Ovary (tissue), 9 donors: ENCODE measurements around the gene KCND3. TPM values are rescaled to one million over a fixed set of nuclear protein-coding genes. Genes with fewer than 3 reads are reported as not detected.

Experiments used
- DNase-seq, 5 donors: peaks; one replicate each; pipeline ENCODE4 v3.0.0-alpha.2; 2019 to 2020
- H3K27ac ChIP-seq, 2 donors: fragments of 200-600 bp; one replicate each; pipeline versions ENCODE4 v1.5.1 to v1.8.0; 2019 to 2022
- H3K27me3 ChIP-seq: fragments of 200-600 bp; one replicate; pipeline ENCODE4 v1.8.0; 2022
- H3K36me3 ChIP-seq: fragments of 200-600 bp; sonication (generic); one replicate; pipeline ENCODE4 v1.5.1; 2019
- H3K4me1 ChIP-seq: one replicate; pipeline ENCODE4 v1.8.1; 2013; ENCODE audit warnings: mild to moderate bottlenecking, moderate library complexity; ENCODE audit not compliant: insufficient read depth
- H3K4me3 ChIP-seq: fragments of 200-600 bp; sonication (generic); one replicate; pipeline ENCODE4 v1.5.1; 2017
- H3K9me3 ChIP-seq, 2 donors: fragments of 200-600 bp in 1 of 2; sonication (generic) in 1 of 2; one replicate each; pipeline versions ENCODE4 v1.5.1 to v1.8.1; 2013 to 2019; ENCODE audit warnings: mild to moderate bottlenecking in 1 of 2, moderate library complexity in 1 of 2
- CTCF ChIP-seq, 3 donors: fragments of 450-650 bp in 2 of 3; fragments of 200-600 bp in 1 of 3; IDR thresholded peaks; one replicate each; pipeline versions ENCODE4 v1.5.1 to v1.8.0; 2016 to 2022; ENCODE audit warnings: antibody characterized with exemption in 3 of 3, mild to moderate bottlenecking in 1 of 3
- EP300 ChIP-seq: sonication (generic); formaldehyde crosslinking; IDR thresholded peaks from one replicate; pipeline ENCODE4 v1.6.1; 2017; ENCODE audit warnings: antibody characterized with exemption
- POLR2A ChIP-seq: fragments of 450-650 bp; IDR thresholded peaks from one replicate; pipeline ENCODE4 v1.6.1; 2017; ENCODE audit warnings: antibody characterized with exemption, mild to moderate bottlenecking, moderate library complexity
- WGBS, 3 donors: extraction: QIAGEN DNeasy Blood & Tissue Kit in 1 of 3; methylation state at CpG; one replicate each; pipeline versions ENCODE4 v1.1.5 to v1.1.7; 2013 to 2017; 5-methylcytosine and 5-hydroxymethylcytosine counted together
- intact Hi-C, 4 donors: fragments of 100-400 bp; cut with DNase I; formaldehyde crosslinking; loops; one replicate each; pipeline versions ENCODE4 v1.11.0 to v1.15.1; 2022 to 2023
- polyA plus RNA-seq, 2 donors: library from polyadenylated mRNA; stranded (reverse); fragments of 200-250 nt in 1 of 2; fragments of 350-450 nt in 1 of 2; fragmentation: Illumina TruSeq in 1 of 2; extraction: RNeasy Lipid Tissue Mini Kit (QIAGEN cat#74804) in 1 of 2; gene quantifications; one replicate each; pipeline ENCODE4 v1.2.3, GENCODE V29; 2013 to 2014
- total RNA-seq, 7 donors: library from RNA; depleted of rRNA in 2 of 7; stranded (reverse); fragments of >200 nt in 2 of 7; fragmentation: NEBNext Ultra II Directional in 3 of 7; extraction: Animal tissue kit (Norgen Biotek cat#: 25700) in 3 of 7; gene quantifications; one replicate each; pipeline versions ENCODE4 v1.1.0 to v1.2.4, GENCODE V29; 2016 to 2023
- donor health status: DM: no; HTN: no; CAD: no; lungs with moderate emphysema.
- donor health status: DM: no; HTN: no; CAD: no.
- donor health status: Bipolar disorder and iron deficiency.
- donor health status: DM: yes; HTN: yes; CAD: no.
- donor health status: DM: no; HTN: no; CAD: no.
- donor health status: DM: yes; HTN: yes; CAD: no.

The KCND3 gene
- total and polyA plus RNA-seq, 9 donors: 0.15 to 6.5 (median 0.60) TPM

- H3K27ac ChIP-seq: no peak overlapping the region
- no peaks in the 10 kb centered on the region for H3K27me3 ChIP-seq
- no peak overlapping the region for H3K4me3 ChIP-seq
- no peaks in the 10 kb centered on the region for H3K9me3 ChIP-seq
- intact Hi-C loops: no loop called here
- H3K4me1 ChIP-seq: no peaks in the 10 kb centered on the region
- 73 to 77% (median 74%) methylated on average over 6 of the region's 6 CpGs for WGBS, 3 donors
- no peaks in the 10 kb centered on the region for H3K36me3 ChIP-seq
- no peak for DNase-seq
- TF ChIP-seq EP300 (no peak), CTCF (IDR thresholded peaks at IDR 0.05) (no peak), POLR2A (no peak)
Measured at GRCh38 chr1:111795401-111795800, 194.1 kb downstream of the KCND3 start.

DNA sequence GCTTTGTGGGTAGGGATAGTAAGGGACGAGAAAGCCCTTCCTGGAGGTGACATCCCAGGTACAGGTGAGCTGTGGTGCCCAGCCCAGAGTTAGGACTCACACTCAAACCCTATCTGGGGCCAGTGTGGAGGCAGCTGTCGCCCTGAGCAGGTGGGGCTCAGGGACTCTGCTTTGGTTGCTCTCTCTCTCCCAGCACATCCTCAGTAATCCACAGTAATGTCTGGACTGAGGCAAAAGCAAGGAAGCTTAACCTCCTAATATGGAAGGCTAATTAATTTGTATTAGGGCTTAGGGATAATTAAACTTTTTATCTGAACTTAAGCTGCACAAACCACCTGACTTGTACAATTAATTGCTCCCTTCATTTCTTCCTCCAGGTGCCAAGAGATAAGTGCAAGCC lies 195.5 kb downstream of the KCND3 start:
- Histone ChIP-seq H3K4me1 (no peaks in the 10 kb centered on the region), H3K27me3 (no peaks in the 10 kb centered on the region), H3K9me3 (no peaks in the 10 kb centered on the region), H3K27ac (no peak overlapping the region), H3K36me3 (no peaks in the 10 kb centered on the region), H3K4me3 (no peak overlapping the region)
- TF ChIP-seq CTCF (IDR thresholded peaks at IDR 0.05): no peak
- no peak for TF ChIP-seq POLR2A
- TF ChIP-seq EP300: no peak
- 36 to 52% (median 52%) methylated on average over 2 of the region's 2 CpGs for WGBS, 3 donors
- intact Hi-C loops: no loop called here
- no peak for DNase-seq

- no peak for TF ChIP-seq POLR2A
- TF ChIP-seq CTCF (IDR thresholded peaks at IDR 0.05): no peak
- TF ChIP-seq EP300: no peak
- 35 to 44% (median 37%) methylated on average over 5 of the region's 5 CpGs for WGBS, 3 donors
- no peak overlapping the region for H3K27ac ChIP-seq
Measured at GRCh38 chr1:111792249-111792648, 197.2 kb downstream of the KCND3 start.

DNA sequence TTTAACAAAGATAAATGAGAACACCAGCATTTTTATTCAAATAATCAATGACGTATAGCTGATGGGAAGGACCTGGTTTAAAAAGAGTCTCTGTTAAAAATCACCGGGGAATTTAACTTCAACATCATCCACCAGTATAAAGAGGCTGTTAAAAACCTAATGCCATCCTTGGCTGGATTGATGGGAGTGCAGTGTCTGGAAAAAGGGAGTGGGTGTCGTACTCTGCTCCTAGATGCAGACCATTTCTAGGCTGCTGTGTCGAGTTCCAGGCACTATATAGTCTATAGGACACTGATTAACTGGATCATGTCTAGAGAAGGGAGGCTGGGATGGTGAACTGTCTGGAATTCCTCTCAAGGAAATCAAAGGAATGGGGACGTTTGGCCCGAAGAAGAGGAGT lies 197.7 kb downstream of the KCND3 start:
- DNase-seq: no peak
- no peak for TF ChIP-seq CTCF (IDR thresholded peaks at IDR 0.05)
- no peak for TF ChIP-seq EP300
- no peak for TF ChIP-seq POLR2A
- Histone ChIP-seq H3K36me3 (no peaks in the 10 kb centered on the region), H3K27me3 (no peaks in the 10 kb centered on the region), H3K4me1 (no peaks in the 10 kb centered on the region), H3K4me3 (no peak overlapping the region), H3K9me3 (no peaks in the 10 kb centered on the region), H3K27ac (no peak overlapping the region)
- WGBS, 3 donors: 58 to 68% (median 62%) methylated on average over 6 of the region's 6 CpGs
- intact Hi-C loops: no loop called here

More at GRCh38 chr1:111792249-111792648, 197.2 kb downstream of the KCND3 start:
- intact Hi-C loops: no loop called here
- no peak overlapping the region for H3K4me3 ChIP-seq
- H3K9me3 ChIP-seq: no peaks in the 10 kb centered on the region
- no peaks in the 10 kb centered on the region for H3K4me1 ChIP-seq
- no peaks in the 10 kb centered on the region for H3K27me3 ChIP-seq
- H3K36me3 ChIP-seq: no peaks in the 10 kb centered on the region
- DNase-seq: no peak
